Panc1 (cell line): Measurements from ENCODE around the gene SMIM33. TPM values are rescaled to one million over a fixed set of nuclear protein-coding genes. Genes with fewer than 3 reads are reported as not detected.

Experiments
- ATAC-seq: fragments of 200-7000 bp; cut with Tn5 transposase; 2 replicates; pipeline ENCODE4 v1.9.1; 2020; ENCODE audit warnings: mild to moderate bottlenecking, moderate library complexity
- BruUV-seq: library from RNA; stranded (reverse); fragments of 400-500 nt; replicated peaks from 2 replicates; lab custom pipeline; 2021; lab: Mats Ljungman, UMichigan
- CTCF ChIA-PET: fragments of 300-600 bp; sonication (Branson Sonifier 250); formaldehyde crosslinking; loops from one replicate; lab custom pipeline; 2022; ENCODE audit warnings: antibody characterized with exemption; lab: Charles Lee
- POLR2A ChIA-PET: fragments of 300-600 bp; sonication (Branson Sonifier 250); formaldehyde crosslinking; loops from one replicate; lab custom pipeline; 2022; ENCODE audit warnings: antibody characterized with exemption; lab: Charles Lee
- DNase-seq: peaks from one replicate; pipeline ENCODE4 v3.0.0-alpha.2; 2010; ENCODE audit warnings: low read depth, low spot score
- H3K27ac ChIP-seq: 2 replicates; pipeline ENCODE4 v1.5.1; 2011; ENCODE audit warnings: mild to moderate bottlenecking, low read length, inconsistent platforms
- H3K27me3 ChIP-seq: fragments of 200-500 bp; sonication (Bioruptor generic); 2 replicates; pipeline ENCODE4 v1.6.0; 2014; ENCODE audit warnings: low read length, inconsistent platforms; ENCODE audit not compliant: control insufficient read depth, insufficient read depth
- H3K36me3 ChIP-seq: fragments of 200-500 bp; sonication (Bioruptor generic); 2 replicates; pipeline ENCODE4 v1.5.1; 2014; ENCODE audit warnings: inconsistent platforms, mild to moderate bottlenecking, low read length, moderate library complexity; ENCODE audit not compliant: control insufficient read depth, insufficient read depth
- H3K4me1 ChIP-seq: 2 replicates; pipeline ENCODE4 v1.5.1; 2011; ENCODE audit warnings: inconsistent platforms, mild to moderate bottlenecking, low read length, moderate library complexity; ENCODE audit not compliant: control insufficient read depth, insufficient read depth
- H3K4me3 ChIP-seq, 2 experiments: 2 replicates each; pipeline ENCODE4 v1.5.1; 2011 to 2012; ENCODE audit warnings: low read depth in 2 of 2, low read length in 2 of 2, mild to moderate bottlenecking in 2 of 2, inconsistent platforms in 1 of 2, moderate library complexity in 1 of 2
- H3K9me3 ChIP-seq: fragments of 200-500 bp; sonication (Bioruptor generic); 2 replicates; pipeline ENCODE4 v1.5.1; 2014; ENCODE audit warnings: low read depth, mild to moderate bottlenecking, inconsistent platforms, low read length, moderate library complexity; ENCODE audit not compliant: control insufficient read depth, insufficient read depth
- POLR2AphosphoS5 ChIP-seq: IDR thresholded peaks from 2 replicates; pipeline ENCODE4 v1.6.1; 2012; ENCODE audit warnings: mild to moderate bottlenecking, low read depth, low read length, moderate library complexity
- SIN3A ChIP-seq: IDR thresholded peaks from 2 replicates; pipeline ENCODE4 v1.6.1; 2012; ENCODE audit warnings: low read depth, mild to moderate bottlenecking, low read length, moderate library complexity, borderline replicate concordance; ENCODE audit not compliant: insufficient read depth
- TCF7L2 ChIP-seq: IDR thresholded peaks from 2 replicates; pipeline ENCODE4 v1.6.1; 2011; ENCODE audit warnings: mild to moderate bottlenecking, low read depth, low read length, inconsistent platforms
- in situ Hi-C: cut with HindIII; loops from 2 replicates; pipeline ENCODE4 v1.10.0; 2016; ENCODE audit warnings: low sequenced_read_pairs, low pct_unique_long_range_greater_than_20kb
- intact Hi-C: fragments of 100-400 bp; cut with micrococcal nuclease; formaldehyde crosslinking; loops from one replicate; pipeline ENCODE4 v1.10.0; 2022; ENCODE audit not compliant: unreplicated experiment
- total RNA-seq: library from RNA; stranded (reverse); gene quantifications from one replicate; pipeline ENCODE4 v1.2.1, GENCODE V29; 2021; ENCODE audit not compliant: unreplicated experiment
- TF ChIP-seq, protein P1 (sequence below), 2 experiments: IDR thresholded peaks; 2 replicates each; pipeline ENCODE4 v1.6.1; 2011 to 2012; ENCODE audit warnings: low read depth in 2 of 2, control low read depth in 1 of 2, low read length in 1 of 2, mild to moderate bottlenecking in 1 of 2, moderate library complexity in 1 of 2; ENCODE audit not compliant: insufficient read depth in 1 of 2
- TF ChIP-seq, protein P2 (sequence below): fragments of 450-650 bp; IDR thresholded peaks from 2 replicates; pipeline ENCODE4 v1.5.1; 2017; ENCODE audit warnings: mild to moderate bottlenecking

Gene SMIM33
- total RNA-seq, 1 experiment from 2014 or later, result not detected

DNA sequence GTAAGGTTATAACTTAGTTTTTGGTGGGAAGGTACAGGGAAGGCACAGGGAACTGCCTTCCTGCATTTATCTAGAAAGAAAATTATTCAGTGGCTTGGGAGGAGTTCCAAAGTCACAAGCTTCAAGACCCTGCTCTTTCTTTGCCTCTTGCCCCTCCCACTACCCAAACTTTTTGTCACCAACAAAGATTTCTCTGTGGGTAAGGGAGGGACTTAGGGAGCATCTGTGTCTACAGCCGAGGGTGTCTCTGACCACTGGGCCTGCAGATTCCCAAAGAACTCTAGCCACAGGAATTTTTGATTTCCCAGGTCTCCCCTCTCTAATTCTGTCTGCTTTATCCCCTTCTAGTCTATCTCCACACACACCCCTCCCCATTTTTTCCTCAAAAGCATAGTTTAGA lies 10.3 kb upstream of the SMIM33 start:
- no peaks in the 10 kb centered on the region for H3K9me3 ChIP-seq
- H3K27ac ChIP-seq, result no peak overlapping the region
- BruUV-seq, result no TSS peak
- TF ChIP-seq POLR2AphosphoS5 (no peak), TCF7L2 (no peak), SIN3A (no peak)
- TF ChIP-seq, protein P1, sequence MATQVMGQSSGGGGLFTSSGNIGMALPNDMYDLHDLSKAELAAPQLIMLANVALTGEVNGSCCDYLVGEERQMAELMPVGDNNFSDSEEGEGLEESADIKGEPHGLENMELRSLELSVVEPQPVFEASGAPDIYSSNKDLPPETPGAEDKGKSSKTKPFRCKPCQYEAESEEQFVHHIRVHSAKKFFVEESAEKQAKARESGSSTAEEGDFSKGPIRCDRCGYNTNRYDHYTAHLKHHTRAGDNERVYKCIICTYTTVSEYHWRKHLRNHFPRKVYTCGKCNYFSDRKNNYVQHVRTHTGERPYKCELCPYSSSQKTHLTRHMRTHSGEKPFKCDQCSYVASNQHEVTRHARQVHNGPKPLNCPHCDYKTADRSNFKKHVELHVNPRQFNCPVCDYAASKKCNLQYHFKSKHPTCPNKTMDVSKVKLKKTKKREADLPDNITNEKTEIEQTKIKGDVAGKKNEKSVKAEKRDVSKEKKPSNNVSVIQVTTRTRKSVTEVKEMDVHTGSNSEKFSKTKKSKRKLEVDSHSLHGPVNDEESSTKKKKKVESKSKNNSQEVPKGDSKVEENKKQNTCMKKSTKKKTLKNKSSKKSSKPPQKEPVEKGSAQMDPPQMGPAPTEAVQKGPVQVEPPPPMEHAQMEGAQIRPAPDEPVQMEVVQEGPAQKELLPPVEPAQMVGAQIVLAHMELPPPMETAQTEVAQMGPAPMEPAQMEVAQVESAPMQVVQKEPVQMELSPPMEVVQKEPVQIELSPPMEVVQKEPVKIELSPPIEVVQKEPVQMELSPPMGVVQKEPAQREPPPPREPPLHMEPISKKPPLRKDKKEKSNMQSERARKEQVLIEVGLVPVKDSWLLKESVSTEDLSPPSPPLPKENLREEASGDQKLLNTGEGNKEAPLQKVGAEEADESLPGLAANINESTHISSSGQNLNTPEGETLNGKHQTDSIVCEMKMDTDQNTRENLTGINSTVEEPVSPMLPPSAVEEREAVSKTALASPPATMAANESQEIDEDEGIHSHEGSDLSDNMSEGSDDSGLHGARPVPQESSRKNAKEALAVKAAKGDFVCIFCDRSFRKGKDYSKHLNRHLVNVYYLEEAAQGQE (IDR thresholded peaks at IDR 0.05; ENCODE audit: insufficient read depth in 1 of 2, low read depth in 2 of 2, low read length in 1 of 2), result no peak
- TF ChIP-seq, protein P2, sequence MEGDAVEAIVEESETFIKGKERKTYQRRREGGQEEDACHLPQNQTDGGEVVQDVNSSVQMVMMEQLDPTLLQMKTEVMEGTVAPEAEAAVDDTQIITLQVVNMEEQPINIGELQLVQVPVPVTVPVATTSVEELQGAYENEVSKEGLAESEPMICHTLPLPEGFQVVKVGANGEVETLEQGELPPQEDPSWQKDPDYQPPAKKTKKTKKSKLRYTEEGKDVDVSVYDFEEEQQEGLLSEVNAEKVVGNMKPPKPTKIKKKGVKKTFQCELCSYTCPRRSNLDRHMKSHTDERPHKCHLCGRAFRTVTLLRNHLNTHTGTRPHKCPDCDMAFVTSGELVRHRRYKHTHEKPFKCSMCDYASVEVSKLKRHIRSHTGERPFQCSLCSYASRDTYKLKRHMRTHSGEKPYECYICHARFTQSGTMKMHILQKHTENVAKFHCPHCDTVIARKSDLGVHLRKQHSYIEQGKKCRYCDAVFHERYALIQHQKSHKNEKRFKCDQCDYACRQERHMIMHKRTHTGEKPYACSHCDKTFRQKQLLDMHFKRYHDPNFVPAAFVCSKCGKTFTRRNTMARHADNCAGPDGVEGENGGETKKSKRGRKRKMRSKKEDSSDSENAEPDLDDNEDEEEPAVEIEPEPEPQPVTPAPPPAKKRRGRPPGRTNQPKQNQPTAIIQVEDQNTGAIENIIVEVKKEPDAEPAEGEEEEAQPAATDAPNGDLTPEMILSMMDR, result no peak
- H3K36me3 ChIP-seq, result no peaks in the 10 kb centered on the region
- no peaks in the 10 kb centered on the region for H3K27me3 ChIP-seq
- ChIA-PET CTCF (no interaction called here), POLR2A (interaction anchor here (0.7 kb wide), 1 partner anchor 42 kb away, joined by 4 read pairs; no protein-coding TSS in a partner anchor)
- in situ Hi-C loops, result no loop called here
- H3K4me1 ChIP-seq, result no peaks in the 10 kb centered on the region
- H3K4me3 ChIP-seq, result no peak overlapping the region
- ATAC-seq (no peak), DNase-seq (no peak)
- intact Hi-C loops, result no loop called here

DNA sequence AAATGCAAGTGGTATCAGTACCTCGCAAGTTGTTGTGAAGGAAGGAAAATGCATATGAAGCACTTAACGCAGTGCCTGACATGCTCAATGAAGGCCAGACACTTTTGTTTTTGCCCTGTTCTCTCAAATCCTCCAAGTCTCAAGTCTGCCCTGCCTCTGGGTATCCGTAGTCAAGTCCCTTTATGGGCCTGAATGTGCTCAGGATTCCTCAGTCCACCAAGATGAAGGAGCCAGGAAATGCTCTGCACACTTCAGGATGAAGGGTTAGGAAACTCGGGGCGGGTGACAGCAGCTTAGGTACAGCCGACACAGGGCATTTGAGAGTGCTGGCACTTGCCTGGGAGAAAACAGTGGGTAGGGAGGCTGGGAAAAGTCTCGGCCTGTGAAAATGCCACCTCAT lies 9.6 kb upstream of the SMIM33 start:
- ChIA-PET CTCF (no interaction called here), POLR2A (interaction anchor here (0.7 kb wide), 1 partner anchor 41 kb away, joined by 4 read pairs; no protein-coding TSS in a partner anchor)
- intact Hi-C loops (no loop called here), in situ Hi-C loops (no loop called here)
- ATAC-seq, result no peak; the same call in 1 of the 2 replicates
- no peak overlapping the region for H3K4me3 ChIP-seq
- no peaks in the 10 kb centered on the region for H3K4me1 ChIP-seq
- DNase-seq, result no peak
- H3K27me3 ChIP-seq, result no peaks in the 10 kb centered on the region
- BruUV-seq, result no TSS peak
- TF ChIP-seq POLR2AphosphoS5 (no peak), SIN3A (no peak), TCF7L2 (no peak)
- TF ChIP-seq, protein P2, result no peak
- TF ChIP-seq, protein P1 (IDR thresholded peaks at IDR 0.05; ENCODE audit: insufficient read depth in 1 of 2, low read depth in 2 of 2, low read length in 1 of 2), result no peak
- H3K27ac ChIP-seq, result no peak overlapping the region
- no peaks in the 10 kb centered on the region for H3K36me3 ChIP-seq
- no peaks in the 10 kb centered on the region for H3K9me3 ChIP-seq
